A673 (cell line): ENCODE measurements around the gene CRISP1.

Source experiments
- EZH2 ChIP-seq: fragments of 200-600 bp; sonication (generic); IDR thresholded peaks from 2 replicates; pipeline ENCODE4 v1.6.1; 2017; ENCODE audit warnings: borderline replicate concordance, low read depth, mild to moderate bottlenecking, mixed read lengths, antibody characterized with exemption, low read length; ENCODE audit not compliant: poor library complexity, severe bottlenecking
- TF ChIP-seq, protein P1 (sequence below): fragments of 300-800, 200-600 bp; sonication (generic); conservative IDR thresholded peaks from 2 replicates; pipeline ENCODE4 v1.5.1; 2017; ENCODE audit warnings: low read depth, mild to moderate bottlenecking, antibody characterized with exemption, low read length, moderate library complexity, mixed read lengths

DNA sequence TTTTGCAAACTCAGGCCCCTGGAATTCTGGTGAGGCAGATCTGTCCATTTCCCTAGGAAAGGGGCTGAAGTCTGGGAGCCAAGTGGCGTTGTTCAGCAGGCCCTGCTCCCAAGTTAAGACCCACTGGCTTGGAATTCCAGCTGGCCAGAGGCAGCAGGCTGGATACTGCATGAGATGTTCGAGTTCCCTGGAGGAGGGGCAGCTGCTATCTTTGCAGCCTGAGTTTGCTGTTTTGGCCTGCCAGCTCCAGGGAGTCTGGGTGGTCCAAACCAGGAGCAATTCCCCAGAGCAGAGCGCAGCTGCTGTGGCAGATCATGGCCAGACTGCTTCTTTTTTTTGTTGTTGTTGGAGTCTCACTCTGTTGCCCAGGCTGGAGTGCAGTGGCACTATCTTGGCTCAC lies 61.1 kb downstream of the CRISP1 start:
- TF ChIP-seq, protein P1, sequence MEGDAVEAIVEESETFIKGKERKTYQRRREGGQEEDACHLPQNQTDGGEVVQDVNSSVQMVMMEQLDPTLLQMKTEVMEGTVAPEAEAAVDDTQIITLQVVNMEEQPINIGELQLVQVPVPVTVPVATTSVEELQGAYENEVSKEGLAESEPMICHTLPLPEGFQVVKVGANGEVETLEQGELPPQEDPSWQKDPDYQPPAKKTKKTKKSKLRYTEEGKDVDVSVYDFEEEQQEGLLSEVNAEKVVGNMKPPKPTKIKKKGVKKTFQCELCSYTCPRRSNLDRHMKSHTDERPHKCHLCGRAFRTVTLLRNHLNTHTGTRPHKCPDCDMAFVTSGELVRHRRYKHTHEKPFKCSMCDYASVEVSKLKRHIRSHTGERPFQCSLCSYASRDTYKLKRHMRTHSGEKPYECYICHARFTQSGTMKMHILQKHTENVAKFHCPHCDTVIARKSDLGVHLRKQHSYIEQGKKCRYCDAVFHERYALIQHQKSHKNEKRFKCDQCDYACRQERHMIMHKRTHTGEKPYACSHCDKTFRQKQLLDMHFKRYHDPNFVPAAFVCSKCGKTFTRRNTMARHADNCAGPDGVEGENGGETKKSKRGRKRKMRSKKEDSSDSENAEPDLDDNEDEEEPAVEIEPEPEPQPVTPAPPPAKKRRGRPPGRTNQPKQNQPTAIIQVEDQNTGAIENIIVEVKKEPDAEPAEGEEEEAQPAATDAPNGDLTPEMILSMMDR: no peak
- TF ChIP-seq EZH2: no peak
